ENCODE data around the gene NFYA.

DNA sequence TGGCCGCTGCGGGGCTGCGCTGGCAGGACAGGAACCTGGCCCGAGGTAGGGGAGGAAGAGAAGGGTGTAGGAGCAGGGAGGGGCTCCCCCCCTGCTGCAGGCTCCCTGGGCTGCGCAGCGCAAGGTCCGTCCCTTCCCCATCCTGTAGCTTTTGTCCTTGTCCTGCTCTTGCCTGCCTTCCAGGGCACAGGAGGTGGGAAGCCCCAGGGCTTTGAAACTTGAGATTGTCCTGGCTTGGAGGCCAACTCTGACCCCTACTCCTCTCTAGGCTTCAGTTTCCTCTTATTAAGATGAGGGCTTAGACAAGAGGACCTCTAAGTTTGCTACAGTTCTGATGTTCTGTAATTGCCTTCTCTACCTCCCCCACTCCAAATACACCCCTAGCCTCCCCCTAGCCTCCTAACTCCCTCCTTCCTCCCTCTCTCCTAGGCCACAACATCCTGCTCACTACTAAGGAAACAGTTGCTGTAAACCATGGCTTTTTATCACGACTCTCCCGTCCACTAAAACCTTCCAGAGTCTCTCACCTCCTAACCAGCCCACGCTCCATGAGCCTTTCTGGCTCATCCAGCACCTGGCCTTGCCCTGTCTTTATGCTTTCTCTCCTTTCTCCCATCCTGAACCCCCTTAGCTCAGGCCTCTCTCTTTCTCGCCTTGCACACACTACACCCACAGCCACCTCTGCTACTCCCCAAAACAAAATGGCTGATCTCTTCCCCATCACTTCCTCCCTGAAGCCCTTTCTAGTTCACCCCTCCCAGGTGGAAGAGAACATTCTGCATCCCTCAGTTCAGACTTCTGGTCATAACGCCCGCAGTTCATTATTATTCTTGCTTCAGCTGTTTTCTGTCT lies 44.0 kb upstream of the NFYA start:
- TF ChIP-seq, protein P1, sequence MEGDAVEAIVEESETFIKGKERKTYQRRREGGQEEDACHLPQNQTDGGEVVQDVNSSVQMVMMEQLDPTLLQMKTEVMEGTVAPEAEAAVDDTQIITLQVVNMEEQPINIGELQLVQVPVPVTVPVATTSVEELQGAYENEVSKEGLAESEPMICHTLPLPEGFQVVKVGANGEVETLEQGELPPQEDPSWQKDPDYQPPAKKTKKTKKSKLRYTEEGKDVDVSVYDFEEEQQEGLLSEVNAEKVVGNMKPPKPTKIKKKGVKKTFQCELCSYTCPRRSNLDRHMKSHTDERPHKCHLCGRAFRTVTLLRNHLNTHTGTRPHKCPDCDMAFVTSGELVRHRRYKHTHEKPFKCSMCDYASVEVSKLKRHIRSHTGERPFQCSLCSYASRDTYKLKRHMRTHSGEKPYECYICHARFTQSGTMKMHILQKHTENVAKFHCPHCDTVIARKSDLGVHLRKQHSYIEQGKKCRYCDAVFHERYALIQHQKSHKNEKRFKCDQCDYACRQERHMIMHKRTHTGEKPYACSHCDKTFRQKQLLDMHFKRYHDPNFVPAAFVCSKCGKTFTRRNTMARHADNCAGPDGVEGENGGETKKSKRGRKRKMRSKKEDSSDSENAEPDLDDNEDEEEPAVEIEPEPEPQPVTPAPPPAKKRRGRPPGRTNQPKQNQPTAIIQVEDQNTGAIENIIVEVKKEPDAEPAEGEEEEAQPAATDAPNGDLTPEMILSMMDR (IDR thresholded peaks at IDR 0.05), result no peak
- TF ChIP-seq, protein P2, sequence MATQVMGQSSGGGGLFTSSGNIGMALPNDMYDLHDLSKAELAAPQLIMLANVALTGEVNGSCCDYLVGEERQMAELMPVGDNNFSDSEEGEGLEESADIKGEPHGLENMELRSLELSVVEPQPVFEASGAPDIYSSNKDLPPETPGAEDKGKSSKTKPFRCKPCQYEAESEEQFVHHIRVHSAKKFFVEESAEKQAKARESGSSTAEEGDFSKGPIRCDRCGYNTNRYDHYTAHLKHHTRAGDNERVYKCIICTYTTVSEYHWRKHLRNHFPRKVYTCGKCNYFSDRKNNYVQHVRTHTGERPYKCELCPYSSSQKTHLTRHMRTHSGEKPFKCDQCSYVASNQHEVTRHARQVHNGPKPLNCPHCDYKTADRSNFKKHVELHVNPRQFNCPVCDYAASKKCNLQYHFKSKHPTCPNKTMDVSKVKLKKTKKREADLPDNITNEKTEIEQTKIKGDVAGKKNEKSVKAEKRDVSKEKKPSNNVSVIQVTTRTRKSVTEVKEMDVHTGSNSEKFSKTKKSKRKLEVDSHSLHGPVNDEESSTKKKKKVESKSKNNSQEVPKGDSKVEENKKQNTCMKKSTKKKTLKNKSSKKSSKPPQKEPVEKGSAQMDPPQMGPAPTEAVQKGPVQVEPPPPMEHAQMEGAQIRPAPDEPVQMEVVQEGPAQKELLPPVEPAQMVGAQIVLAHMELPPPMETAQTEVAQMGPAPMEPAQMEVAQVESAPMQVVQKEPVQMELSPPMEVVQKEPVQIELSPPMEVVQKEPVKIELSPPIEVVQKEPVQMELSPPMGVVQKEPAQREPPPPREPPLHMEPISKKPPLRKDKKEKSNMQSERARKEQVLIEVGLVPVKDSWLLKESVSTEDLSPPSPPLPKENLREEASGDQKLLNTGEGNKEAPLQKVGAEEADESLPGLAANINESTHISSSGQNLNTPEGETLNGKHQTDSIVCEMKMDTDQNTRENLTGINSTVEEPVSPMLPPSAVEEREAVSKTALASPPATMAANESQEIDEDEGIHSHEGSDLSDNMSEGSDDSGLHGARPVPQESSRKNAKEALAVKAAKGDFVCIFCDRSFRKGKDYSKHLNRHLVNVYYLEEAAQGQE (IDR thresholded peaks at IDR 0.05; ENCODE audit: insufficient read depth in 1 of 2, low read depth in 2 of 2, low read length in 1 of 2), result no peak

All from Panc1 (cell line).